ENCODE data around the gene KLF7. TPM values are rescaled to one million over a fixed set of nuclear protein-coding genes. Genes with fewer than 3 reads are reported as not detected.

Gene KLF7
- total RNA-seq, 4 donors from 2014 or later: 22.5 to 63.5 (median 37.1) TPM

DNA sequence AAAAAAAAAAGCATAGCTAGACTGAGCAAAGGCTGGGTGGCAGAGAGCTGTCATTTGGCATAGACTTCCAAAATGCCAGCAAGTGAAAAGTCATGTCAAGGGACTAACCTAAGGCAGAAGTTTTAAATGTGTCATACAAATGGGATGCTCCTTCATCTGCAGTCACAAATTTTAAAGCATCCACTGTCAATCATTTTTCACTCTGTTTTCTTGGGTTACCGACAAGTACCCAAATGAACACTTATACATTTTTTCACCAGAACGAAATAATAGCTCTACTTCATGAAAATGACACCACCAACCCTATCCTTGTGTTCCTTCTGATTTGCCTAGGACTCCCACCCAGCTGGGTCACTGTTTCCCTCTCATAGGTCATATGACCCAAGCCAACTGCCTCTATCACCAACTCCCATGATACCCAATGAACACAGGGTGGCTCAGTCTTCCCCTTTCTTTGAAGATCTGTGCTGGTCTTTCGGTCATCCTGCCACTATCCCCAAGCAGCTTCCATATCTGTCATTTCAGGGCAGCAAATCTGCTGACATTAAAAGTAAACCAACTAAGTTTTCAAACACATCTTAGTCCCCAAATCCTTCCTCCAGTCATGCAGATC, 21.5 kb downstream of the KLF7 start:
- Histone ChIP-seq H3K4me1 (peaks cover 0 to 17% (median 9%) of the 10 kb centered on the region in 4 donors), H3K36me3 (no peaks in the 10 kb centered on the region), H3K27ac (peak overlapping the region; percentile 73 to 87 (median 80)), H3K9me3 (no peaks in the 10 kb centered on the region), H3K27me3 (no peaks in the 10 kb centered on the region), H3K4me3 (peak overlapping the region in 1 of 4 donors; percentile 33)
- no peak for DNase-seq
- no peak for TF ChIP-seq POLR2A (IDR thresholded peaks at IDR 0.05)
- TF ChIP-seq, protein P1, sequence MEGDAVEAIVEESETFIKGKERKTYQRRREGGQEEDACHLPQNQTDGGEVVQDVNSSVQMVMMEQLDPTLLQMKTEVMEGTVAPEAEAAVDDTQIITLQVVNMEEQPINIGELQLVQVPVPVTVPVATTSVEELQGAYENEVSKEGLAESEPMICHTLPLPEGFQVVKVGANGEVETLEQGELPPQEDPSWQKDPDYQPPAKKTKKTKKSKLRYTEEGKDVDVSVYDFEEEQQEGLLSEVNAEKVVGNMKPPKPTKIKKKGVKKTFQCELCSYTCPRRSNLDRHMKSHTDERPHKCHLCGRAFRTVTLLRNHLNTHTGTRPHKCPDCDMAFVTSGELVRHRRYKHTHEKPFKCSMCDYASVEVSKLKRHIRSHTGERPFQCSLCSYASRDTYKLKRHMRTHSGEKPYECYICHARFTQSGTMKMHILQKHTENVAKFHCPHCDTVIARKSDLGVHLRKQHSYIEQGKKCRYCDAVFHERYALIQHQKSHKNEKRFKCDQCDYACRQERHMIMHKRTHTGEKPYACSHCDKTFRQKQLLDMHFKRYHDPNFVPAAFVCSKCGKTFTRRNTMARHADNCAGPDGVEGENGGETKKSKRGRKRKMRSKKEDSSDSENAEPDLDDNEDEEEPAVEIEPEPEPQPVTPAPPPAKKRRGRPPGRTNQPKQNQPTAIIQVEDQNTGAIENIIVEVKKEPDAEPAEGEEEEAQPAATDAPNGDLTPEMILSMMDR (IDR thresholded peaks at IDR 0.05): no peak

DNA sequence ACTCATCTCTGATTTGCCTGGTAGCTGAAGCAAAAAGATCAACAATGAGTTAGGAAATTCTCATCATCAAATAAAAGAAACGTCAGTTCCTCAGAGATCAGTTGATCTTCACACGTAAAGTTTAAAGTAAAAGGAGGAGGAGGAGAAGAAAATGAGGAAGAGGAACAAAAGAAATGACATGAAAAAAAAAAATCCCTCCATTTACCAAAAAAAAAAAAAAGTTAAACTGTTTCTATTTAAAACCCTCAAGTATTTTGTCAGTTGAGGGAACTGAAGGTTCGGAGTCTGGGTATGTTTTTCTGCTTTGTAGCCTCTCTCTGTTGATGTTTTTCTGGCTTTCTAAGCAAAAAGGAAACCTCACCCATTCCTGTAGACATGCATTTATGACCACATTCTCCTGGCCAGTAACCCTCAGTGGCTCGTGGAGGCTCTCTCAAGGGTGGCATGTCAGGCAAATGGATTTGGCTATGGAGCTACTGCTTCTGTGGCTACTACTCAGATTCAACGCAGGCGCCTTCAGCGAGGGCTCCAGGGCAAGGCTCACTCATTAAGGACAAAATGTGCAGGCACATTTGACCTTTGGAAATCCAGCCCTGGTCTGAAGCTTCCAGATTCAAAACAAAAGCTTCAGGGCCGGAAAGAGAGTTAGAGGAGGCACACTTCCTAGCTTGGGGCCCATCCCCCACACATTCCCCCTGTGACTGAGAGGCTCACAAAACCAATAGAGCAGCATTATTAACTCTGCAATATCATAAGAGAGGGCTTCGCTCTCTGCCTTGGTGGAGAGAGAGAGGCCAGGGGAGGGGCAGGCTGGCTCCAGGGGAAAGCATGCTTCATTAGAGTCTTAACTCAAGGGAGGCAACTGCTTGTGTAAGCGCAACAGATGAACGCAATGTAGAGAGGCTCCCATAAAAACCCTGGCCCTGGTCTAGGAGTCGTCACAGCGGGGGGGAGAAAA, 22.3 kb downstream of the KLF7 start:
- peak; percentile 53 to 82 (median 79) for DNase-seq
- Histone ChIP-seq H3K4me1 (peaks cover 0 to 17% (median 9%) of the 10 kb centered on the region in 4 donors), H3K27ac (peak overlapping the region; percentile 73 to 87 (median 80)), H3K9me3 (no peaks in the 10 kb centered on the region), H3K27me3 (no peaks in the 10 kb centered on the region), H3K36me3 (no peaks in the 10 kb centered on the region), H3K4me3 (peak overlapping the region in 3 of 4 donors; percentile 6 to 33 (median 15))
- TF ChIP-seq POLR2A (IDR thresholded peaks at IDR 0.05): no peak
- TF ChIP-seq, protein P1 (IDR thresholded peaks at IDR 0.05): no peak

DNA sequence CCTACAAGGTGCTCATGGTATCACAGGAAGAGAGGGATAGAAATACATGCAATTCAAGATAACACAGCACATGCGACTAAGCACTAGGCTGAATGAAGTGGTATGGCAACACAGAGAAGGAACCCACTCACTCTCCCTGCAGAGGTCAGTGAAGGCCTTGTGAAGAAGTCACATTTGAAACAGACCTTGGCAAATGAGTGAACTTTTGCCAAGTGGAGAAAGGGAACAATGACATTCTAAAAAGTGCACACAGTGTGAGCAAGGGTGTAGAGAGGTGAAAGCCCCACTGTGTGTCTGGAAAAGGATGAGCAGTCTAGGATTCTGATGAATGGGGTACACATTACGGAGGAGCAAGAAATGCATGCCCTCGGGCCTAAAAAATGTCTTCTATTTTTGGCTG, 23.3 kb downstream of the KLF7 start:
- DNase-seq: no peak
- H3K36me3 ChIP-seq: no peaks in the 10 kb centered on the region
- no peaks in the 10 kb centered on the region for H3K27me3 ChIP-seq
- TF ChIP-seq, protein P1 (IDR thresholded peaks at IDR 0.05): peak in 4 of 6 experiments; percentile 8 to 26 (median 11)
- TF ChIP-seq POLR2A (IDR thresholded peaks at IDR 0.05): no peak
- no peaks in the 10 kb centered on the region for H3K9me3 ChIP-seq
- H3K27ac ChIP-seq: peak overlapping the region; percentile 73 to 87 (median 80)
- H3K4me1 ChIP-seq: peaks cover 0 to 18% (median 9%) of the 10 kb centered on the region in 4 donors
- no peak overlapping the region for H3K4me3 ChIP-seq

DNA sequence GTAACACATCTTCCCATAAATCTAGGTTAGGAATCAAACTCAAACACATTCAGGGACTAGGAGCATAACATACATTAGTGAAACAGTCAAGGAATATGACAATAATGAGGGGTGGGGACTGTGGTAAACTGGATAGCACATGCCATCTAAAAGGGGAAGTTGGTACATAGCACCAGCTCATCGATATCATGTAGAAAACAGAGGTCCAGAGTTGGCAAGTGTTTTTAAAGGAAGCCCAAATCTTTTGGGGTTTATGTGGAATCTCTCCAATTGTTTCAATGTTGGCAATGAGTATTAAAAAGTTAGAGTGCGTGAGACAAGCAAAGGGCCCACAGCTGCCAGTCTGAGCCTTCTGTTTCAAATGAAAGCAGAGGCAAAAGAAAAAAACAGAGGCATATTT, 24.4 kb downstream of the KLF7 start:
- Histone ChIP-seq H3K36me3 (no peaks in the 10 kb centered on the region), H3K9me3 (no peaks in the 10 kb centered on the region), H3K4me1 (peaks cover 0 to 23% (median 9%) of the 10 kb centered on the region in 4 donors), H3K27me3 (no peaks in the 10 kb centered on the region), H3K27ac (peak overlapping the region in 3 of 4 donors; percentile 78 to 87 (median 83)), H3K4me3 (no peak overlapping the region)
- TF ChIP-seq, protein P1 (IDR thresholded peaks at IDR 0.05): no peak
- TF ChIP-seq POLR2A (IDR thresholded peaks at IDR 0.05): no peak
- no peak for DNase-seq

DNA sequence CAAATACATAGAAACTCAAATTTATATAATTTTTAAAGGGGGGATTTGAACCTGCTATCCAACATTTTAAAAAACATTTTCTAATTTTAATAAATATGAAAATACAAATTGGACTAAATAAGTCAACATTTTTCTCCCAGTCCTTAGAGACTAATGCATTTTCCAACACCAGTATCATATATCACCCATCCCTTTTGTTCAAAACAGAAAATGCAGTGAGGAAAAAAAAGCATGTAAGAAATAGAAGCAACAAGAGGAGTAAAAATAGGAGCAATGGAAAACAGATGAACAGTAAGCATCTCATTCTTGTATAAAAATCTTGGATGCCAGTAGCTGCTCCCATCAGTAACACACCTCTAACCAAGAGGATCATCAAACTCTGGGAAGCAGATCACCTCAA, 25.5 kb downstream of the KLF7 start:
- no peaks in the 10 kb centered on the region for H3K27me3 ChIP-seq
- H3K4me3 ChIP-seq: no peak overlapping the region
- no peaks in the 10 kb centered on the region for H3K36me3 ChIP-seq
- no peak overlapping the region for H3K27ac ChIP-seq
- TF ChIP-seq, protein P1 (IDR thresholded peaks at IDR 0.05): no peak
- no peak for TF ChIP-seq POLR2A (IDR thresholded peaks at IDR 0.05)
- no peaks in the 10 kb centered on the region for H3K9me3 ChIP-seq
- no peak for DNase-seq
- H3K4me1 ChIP-seq: peaks cover 0 to 32% (median 9%) of the 10 kb centered on the region in 4 donors
